GM11168 (cell line): ENCODE measurements around the gene ITM2B.

ENCODE experiments used
- in situ Hi-C: fragments of 300-500 bp; cut with MboI; formaldehyde crosslinking; loops from one replicate; pipeline ENCODE4 v1.12.0; 2022; ENCODE audit warnings: low sequenced_read_pairs; ENCODE audit not compliant: unreplicated experiment

Gene ITM2B

DNA sequence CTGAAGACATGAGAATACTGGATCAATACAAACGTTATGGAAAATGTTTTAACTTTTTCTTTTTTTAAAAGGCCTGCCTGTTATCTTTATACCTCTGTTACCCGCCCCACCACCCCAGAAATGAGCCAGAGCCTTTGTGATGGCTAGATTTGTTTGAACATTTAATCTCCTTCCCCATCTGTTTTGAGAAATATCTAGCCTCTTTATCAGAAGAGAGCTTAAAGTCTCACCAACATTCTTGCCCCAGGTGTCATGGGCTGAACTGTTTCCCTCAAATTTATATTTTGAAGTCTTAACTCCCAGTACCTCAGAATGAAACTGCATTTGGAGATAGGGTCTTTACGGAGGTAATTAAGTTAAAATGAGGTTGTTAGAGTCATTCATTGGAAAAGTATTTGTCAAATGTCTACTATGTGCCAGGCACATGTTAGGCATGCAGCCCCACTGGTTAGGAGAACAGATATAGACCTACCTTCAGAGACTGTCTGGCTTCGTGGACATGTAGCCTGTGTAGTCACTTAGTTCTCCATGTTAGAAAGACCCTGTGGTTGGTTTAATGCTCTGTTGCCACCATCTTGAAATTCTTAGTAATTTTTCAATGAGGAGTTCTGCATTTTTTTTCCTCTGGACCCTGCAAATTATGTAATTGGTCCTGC lies 64.3 kb downstream of the ITM2B start:
- in situ Hi-C loops = no loop called here

DNA sequence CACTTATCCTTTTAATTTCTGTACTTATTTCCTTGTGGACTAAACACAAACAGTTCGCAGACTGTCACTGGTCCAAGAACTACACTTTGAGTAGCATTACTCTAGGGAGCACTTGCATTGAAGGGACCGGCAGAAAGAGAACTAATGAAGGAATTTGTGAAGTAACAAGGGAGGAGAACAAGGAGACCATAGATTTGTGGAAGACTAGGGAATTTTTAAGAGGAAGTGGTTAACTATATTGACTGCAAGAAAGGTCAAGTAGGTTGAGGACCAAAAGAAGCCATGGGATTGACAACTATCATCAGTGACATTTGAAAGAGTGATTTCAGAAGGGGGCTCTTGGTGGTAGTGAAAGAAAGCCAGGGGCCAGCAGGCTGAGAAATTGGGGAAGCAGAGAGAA lies 66.6 kb downstream of the ITM2B start:
- in situ Hi-C loops = no loop called here

DNA sequence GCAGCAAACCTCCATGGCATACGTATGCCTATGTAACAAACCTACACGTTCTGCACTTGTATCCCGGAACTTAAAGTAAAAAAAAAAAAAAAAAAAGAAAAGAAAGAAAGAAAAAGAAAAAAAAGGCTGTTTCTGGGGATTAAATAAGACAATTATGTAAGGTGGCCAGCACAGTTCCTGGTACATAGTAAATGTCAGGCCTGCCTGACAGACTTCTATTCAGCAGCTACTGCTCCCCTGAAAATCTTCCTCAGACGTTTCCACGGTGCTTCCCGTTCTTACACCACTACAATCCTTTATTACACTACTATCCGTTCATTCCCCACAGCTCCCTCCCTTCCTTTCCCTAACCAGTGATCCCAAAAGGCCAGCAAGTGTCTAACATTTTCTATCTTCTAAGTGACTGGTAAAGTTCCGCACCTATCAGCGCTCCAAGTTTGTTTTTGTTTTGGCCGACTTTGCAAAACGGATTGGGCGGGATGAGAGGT lies 69.9 kb downstream of the ITM2B start:
- in situ Hi-C loops = no loop called here

DNA sequence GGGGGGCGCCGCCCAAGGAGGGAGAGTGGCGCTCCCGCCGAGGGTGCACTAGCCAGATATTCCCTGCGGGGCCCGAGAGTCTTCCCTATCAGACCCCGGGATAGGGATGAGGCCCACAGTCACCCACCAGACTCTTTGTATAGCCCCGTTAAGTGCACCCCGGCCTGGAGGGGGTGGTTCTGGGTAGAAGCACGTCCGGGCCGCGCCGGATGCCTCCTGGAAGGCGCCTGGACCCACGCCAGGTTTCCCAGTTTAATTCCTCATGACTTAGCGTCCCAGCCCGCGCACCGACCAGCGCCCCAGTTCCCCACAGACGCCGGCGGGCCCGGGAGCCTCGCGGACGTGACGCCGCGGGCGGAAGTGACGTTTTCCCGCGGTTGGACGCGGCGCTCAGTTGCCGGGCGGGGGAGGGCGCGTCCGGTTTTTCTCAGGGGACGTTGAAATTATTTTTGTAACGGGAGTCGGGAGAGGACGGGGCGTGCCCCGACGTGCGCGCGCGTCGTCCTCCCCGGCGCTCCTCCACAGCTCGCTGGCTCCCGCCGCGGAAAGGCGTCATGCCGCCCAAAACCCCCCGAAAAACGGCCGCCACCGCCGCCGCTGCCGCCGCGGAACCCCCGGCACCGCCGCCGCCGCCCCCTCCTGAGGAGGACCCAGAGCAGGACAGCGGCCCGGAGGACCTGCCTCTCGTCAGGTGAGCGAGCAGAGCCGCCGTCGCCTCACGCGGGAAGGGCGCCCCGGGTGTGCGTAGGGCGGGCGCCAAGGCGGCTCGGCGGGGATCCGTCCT lies 70.5 kb downstream of the ITM2B start, which contains the start of gene RB1:
RB1 (plus strand) TSS at position 393 of the 784 bp plus-strand sequence; CDS start at position 555, 162 bp downstream.
- in situ Hi-C loops = no loop called here

DNA sequence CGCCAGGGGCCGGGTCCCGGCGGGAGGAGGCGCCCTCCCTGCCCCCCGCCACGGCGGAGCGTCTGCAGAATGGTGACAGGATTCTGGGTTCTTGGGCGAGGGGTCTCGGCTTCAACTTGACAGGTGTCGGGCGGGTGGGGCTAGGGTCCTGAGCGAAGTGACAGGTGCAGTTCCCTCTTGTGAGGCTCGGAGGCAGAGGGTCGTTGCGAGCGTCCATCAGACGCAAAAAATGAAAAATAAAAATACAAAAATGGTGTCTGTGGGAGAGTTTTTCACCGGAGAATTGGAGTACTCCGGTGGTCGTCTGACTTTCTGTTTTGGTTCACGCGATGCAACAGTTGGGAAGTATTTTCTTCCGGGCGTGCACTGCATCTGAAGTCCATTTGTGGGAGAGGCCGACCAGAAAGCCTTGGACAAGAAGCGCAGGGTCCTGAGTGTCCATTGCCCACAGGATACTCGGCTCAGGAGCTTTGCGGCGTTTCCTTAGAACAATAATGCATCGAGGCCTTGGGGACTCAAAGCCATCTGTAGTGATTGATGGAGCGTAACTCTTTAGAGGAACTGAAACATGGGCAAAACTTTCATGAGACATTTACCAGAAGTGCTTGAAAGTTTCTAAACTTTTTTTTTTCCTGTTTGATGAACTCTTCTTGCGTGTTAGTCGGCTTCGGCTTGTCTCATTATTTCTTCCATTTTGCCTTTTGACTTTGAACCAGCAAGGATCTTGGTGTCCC lies 71.3 kb downstream of the ITM2B start:
- in situ Hi-C loops = no loop called here

DNA sequence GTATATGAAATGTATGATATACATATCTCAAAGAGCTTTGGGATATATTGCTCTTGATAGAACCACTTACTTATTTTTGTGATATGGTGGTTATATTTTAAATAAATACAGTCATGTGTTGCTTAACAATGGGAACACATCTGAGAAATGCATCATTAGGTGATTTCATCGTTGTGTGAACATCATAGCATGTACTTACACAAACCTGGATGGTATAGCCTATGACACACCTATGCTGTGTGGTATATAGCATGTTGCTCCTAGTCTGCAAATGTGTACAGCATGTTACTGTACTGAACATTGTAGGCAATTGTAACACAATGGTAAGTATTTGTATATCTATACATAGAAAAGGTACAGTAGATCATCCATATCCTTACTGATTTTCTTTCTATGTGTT lies 78.2 kb downstream of the ITM2B start:
- in situ Hi-C loops = no loop called here

DNA sequence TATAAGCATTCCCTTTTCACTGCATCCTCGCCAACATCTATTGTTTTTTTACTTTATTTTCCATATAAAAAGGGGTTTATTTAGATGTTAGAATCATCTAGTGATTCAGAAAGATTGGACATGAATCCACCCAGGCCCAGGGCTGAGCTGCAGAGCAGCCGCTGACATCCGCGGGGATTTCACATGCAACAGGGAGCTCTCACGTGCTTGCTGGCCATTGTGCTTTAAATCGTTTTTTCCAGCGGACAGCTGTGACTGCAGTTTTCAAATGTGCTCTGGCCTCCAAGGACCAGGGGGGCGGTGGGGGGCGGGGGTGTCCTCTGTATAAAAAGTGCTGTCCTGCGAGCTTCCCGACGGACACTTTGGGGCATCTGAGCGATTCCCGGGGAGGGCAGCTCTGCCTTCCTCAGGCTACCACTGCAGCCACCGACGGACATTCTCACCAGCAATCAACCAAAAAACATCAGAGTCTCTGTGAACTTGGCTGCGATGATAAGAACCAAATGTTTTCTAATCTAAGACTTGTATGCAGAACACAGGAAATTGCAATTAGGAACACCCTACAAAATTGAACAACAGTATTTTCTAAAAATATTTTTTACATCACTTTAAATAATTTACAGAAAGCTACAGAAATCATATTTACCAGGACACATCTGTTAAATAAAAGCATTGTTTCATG lies 83.1 kb downstream of the ITM2B start:
- in situ Hi-C loops = no loop called here

DNA sequence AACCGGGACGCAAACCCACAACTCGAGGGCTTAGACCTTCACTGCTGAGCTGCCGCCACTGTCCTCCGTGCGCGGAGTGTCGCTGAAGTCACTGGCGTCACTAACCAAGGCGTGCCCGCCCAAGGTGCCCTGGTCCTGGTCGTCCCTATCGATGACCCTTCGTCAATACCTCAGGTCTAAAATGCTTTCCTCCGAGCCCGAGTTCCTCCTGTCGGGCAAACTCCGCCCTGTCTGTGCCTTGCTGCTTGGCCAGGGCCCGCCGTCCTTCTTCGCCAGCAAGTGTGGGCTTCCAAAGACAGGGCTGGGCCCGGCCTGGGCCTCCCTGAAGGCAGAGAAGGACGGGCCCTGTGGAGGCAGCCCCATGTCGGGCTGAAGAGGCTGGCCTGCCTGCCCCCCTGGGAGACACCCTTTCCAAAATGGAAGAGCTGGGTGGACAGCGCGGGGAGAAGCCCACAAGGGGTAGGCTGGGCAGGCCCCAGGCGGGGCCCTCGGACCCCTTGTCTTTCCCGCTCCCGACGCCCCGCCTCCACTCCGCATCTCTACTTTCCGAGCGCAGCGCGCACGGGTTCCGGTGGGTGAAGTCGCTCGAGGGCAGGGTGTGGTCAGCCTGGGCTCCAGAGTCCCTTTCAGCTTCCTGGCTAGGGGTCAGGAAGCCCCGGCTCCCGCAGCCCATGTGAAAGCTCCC lies 84.0 kb downstream of the ITM2B start:
- in situ Hi-C loops = no loop called here

DNA sequence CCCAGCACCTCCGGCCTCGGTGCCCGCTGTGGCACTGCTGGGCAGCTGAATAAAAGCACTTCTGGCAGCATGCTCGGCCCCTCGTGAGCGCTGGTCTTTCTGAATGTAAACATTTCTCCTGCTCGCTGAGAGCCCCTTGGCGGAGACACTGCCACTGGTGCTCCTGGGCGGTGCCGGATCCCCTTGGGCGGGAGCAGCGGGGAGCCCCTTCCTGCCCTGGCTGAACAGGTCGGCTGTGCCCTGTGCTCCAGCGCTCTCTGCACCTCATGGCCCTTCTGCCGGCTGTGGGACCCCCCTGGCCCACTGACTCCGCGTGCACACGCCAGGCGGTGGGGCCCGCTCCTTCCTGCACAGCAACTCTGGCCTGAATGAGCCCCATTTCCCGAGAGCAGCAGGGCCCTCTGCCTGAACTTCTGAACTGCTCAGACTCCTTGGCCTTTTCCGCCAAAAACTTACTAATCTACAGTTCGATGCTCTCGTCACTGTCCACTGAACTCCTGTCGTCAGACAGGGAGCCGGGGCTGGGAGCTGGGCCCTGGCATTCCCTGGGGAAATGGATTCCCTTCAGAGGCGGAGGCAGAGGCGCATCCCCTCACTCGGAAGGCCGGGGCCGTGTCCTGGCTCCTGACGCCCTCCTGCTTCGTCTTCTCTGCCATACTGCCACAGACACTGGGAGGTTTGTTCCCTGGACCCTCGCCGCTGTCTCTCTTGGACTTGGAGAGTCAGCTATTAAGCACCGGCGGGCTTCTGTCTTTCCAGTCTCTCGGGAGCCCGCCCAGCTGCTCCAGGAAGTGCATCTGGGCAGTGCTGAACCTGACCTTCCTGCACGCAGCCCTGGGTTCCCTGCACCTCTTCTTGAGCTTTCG lies 84.7 kb downstream of the ITM2B start:
- in situ Hi-C loops = no loop called here

DNA sequence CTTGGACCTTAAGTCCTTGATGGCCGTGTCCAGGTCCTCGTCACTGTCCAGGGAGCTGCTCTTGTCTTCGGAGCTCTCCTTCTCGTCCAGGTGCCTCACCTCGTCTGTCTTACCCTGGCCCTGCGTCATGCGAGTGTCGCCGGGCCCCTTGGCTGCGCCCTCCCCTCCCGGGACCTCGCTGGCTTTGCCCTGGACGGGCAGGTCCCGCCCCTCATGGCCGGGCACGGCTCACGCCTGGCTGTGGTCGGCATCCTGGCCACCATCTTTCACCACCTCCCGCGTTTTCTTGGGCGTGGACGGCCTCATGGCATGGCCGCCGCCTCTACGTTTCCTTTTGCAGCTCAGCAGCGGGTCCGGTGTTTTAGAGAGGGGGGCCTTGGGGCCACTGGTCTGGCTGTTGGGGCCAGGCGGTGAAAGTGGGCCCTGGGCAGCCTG lies 85.4 kb downstream of the ITM2B start:
- in situ Hi-C loops = no loop called here

DNA sequence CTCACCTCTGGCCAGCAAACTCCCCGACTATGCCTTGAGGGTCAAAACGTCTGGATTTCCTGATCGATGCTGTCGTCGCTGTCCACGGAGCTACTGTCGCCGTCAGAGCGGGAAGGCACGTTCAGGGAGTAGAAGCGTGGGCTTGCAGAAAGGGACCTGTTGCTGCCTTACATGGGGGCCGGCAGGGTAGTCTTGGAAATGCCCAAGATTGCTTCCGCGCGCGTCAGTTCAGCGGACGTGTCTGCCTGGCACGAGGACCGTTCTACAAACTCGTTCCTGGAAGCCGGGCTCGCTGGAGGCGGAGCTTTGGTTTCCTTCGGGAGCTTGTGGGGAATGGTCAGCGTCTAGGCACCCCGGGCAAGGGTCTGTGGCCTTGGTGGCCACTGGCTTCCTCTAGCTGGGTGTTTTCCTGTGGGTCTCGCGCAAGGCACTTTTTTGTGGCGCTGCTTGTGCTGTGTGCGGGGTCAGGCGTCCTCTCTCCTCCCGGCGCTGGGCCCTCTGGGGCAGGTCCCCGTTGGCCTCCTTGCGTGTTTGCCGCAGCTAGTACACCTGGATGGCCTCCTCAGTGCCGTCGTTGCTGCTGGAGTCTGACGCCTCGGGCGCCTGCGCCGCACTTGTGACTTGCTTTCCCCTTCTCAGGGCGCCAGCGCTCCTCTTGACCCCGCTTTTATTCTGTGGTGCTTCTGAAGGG lies 86.0 kb downstream of the ITM2B start:
- in situ Hi-C loops = no loop called here
